SK-N-SH (cell line): ENCODE measurements around the gene CNPPD1. TPM values are rescaled to one million over a fixed set of nuclear protein-coding genes. Genes with fewer than 3 reads are reported as not detected.

Experiments used
- CTCF ChIA-PET: fragments of 300-600, 350-600 bp; formaldehyde crosslinking; extraction: SDS; loops from one replicate; lab custom pipeline; 2021; lab: Yijun Ruan, JAX
- POLR2A ChIA-PET: fragments of 350-600 bp; sonication (Branson Sonifier 250); formaldehyde crosslinking; extraction: SDS; loops from one replicate; lab custom pipeline; 2020; ENCODE audit warnings: antibody characterized with exemption, inconsistent platforms; lab: Yijun Ruan, JAX
- DNase-seq: peaks from one replicate; pipeline ENCODE4 v3.0.0; 2012
- H2AFZ ChIP-seq: fragments of 200-600 bp; sonication (generic); 2 replicates; pipeline ENCODE4 v1.8.1; 2016; ENCODE audit warnings: antibody characterized with exemption, mild to moderate bottlenecking, low read depth
- H3F3A ChIP-seq: fragments of 200-600 bp; sonication (generic); replicated peaks from 2 replicates; pipeline ENCODE3; 2016; ENCODE audit warnings: antibody characterized with exemption, mild to moderate bottlenecking; ENCODE audit not compliant: insufficient read depth
- H3K27ac ChIP-seq, 2 experiments: fragments of 200-500 bp in 1 of 2; fragments of 200-600 bp in 1 of 2; sonication (Bioruptor generic) in 1 of 2; sonication (generic), shearing (Covaris generic) in 1 of 2; 2 replicates each; pipeline versions ENCODE4 v1.5.1 to v1.6.1; 2014 to 2016; ENCODE audit warnings: low read depth in 2 of 2, inconsistent platforms in 1 of 2, low read length in 1 of 2, mild to moderate bottlenecking in 1 of 2, mixed read lengths in 1 of 2
- H3K27me3 ChIP-seq: fragments of 200-600 bp; sonication (generic), shearing (Covaris generic); 2 replicates; pipeline ENCODE4 v1.6.1; 2016; ENCODE audit warnings: mixed run types; ENCODE audit not compliant: insufficient read depth
- H3K36me3 ChIP-seq, 2 experiments: fragments of 200-500 bp in 1 of 2; fragments of 200-600 bp in 1 of 2; sonication (Bioruptor generic) in 1 of 2; sonication (generic) in 1 of 2; replicated peaks in 1 of 2; 2 replicates each; pipeline versions ENCODE3 to v1.5.1; 2014 to 2016; ENCODE audit warnings: low read length in 1 of 2, mild to moderate bottlenecking in 1 of 2; ENCODE audit not compliant: insufficient read depth in 2 of 2, control insufficient read depth in 1 of 2
- H3K4me1 ChIP-seq, 2 experiments: fragments of 200-500 bp in 1 of 2; fragments of 200-600 bp in 1 of 2; sonication (Bioruptor generic) in 1 of 2; sonication (generic), shearing (Covaris generic) in 1 of 2; 2 replicates each; pipeline versions ENCODE4 v1.5.1 to v1.6.1; 2014 to 2016; ENCODE audit warnings: low read depth in 1 of 2, low read length in 1 of 2, mixed run types in 1 of 2; ENCODE audit not compliant: insufficient read depth in 2 of 2, control insufficient read depth in 1 of 2
- H3K4me2 ChIP-seq: fragments of 200-600 bp; sonication (generic), shearing (Covaris generic); 2 replicates; pipeline ENCODE4 v1.6.1; 2017; ENCODE audit warnings: mixed run types
- H3K4me3 ChIP-seq, 2 experiments: fragments of 200-500 bp in 1 of 2; fragments of 200-600 bp in 1 of 2; sonication (Bioruptor generic) in 1 of 2; sonication (generic), shearing (Covaris generic) in 1 of 2; 2 replicates each; pipeline versions ENCODE4 v1.5.1 to v1.8.1; 2014 to 2016; ENCODE audit warnings: low read depth in 2 of 2, inconsistent platforms in 1 of 2, low read length in 1 of 2, mild to moderate bottlenecking in 1 of 2, mixed read lengths in 1 of 2, moderate library complexity in 1 of 2
- H3K79me2 ChIP-seq: fragments of 200-600 bp; sonication (generic); 2 replicates; pipeline ENCODE4 v1.8.1; 2017; ENCODE audit warnings: mild to moderate bottlenecking; ENCODE audit not compliant: insufficient read depth
- H3K9ac ChIP-seq: fragments of 200-600 bp; sonication (generic); 2 replicates; pipeline ENCODE4 v1.6.1; 2017; ENCODE audit warnings: mixed run types
- H3K9me2 ChIP-seq: fragments of 200-600 bp; sonication (generic); 2 replicates; pipeline ENCODE4 v1.6.1; 2017; ENCODE audit warnings: mixed run types
- H3K9me3 ChIP-seq: fragments of 200-600 bp; sonication (generic); 2 replicates; pipeline ENCODE4 v1.6.1; 2017; ENCODE audit warnings: mixed run types, mild to moderate bottlenecking, moderate library complexity
- H4K20me1 ChIP-seq: fragments of 200-600 bp; sonication (generic); 2 replicates; pipeline ENCODE4 v1.6.1; 2017; ENCODE audit warnings: mild to moderate bottlenecking, mixed run types; ENCODE audit not compliant: insufficient read depth
- CHD2 ChIP-seq: fragments of 150-350 bp; IDR thresholded peaks from 2 replicates; pipeline ENCODE4 v1.6.1; 2018; ENCODE audit warnings: low read length; ENCODE audit not compliant: partially characterized antibody
- ELF1 ChIP-seq: IDR thresholded peaks from 2 replicates; pipeline ENCODE4 v1.4.0; 2012
- FOXJ3 ChIP-seq: sonication (generic); formaldehyde crosslinking; IDR thresholded peaks from 2 replicates; pipeline ENCODE4 v1.5.1; 2020; ENCODE audit warnings: mild to moderate bottlenecking, missing genetic modification reagents
- FOXM1 ChIP-seq: IDR thresholded peaks from 2 replicates; pipeline ENCODE4 v1.4.0; 2012; ENCODE audit warnings: low read depth, mild to moderate bottlenecking
- GATA2 ChIP-seq: sonication (generic); formaldehyde crosslinking; IDR thresholded peaks from 2 replicates; pipeline ENCODE4 v1.5.0; 2020; ENCODE audit warnings: mild to moderate bottlenecking, missing genetic modification reagents
- MAX ChIP-seq: IDR thresholded peaks from 2 replicates; pipeline ENCODE4 v1.4.0; 2012; ENCODE audit warnings: low read depth
- MEF2A ChIP-seq: IDR thresholded peaks from 2 replicates; pipeline ENCODE4 v1.4.0; 2012; ENCODE audit warnings: low read depth, borderline replicate concordance
- NRF1 ChIP-seq: IDR thresholded peaks from 2 replicates; pipeline ENCODE4 v1.6.1; 2012; ENCODE audit warnings: low read depth, mild to moderate bottlenecking, low read length
- POLR2AphosphoS5 ChIP-seq: IDR thresholded peaks from 2 replicates; pipeline ENCODE4 v1.6.1; 2012; ENCODE audit warnings: low read depth, low read length
- RFX5 ChIP-seq: IDR thresholded peaks from 2 replicates; pipeline ENCODE4 v1.6.1; 2012; ENCODE audit warnings: mild to moderate bottlenecking, improper control_type of control experiment, low read length
- RXRA ChIP-seq: IDR thresholded peaks from 2 replicates; pipeline ENCODE4 v1.4.0; 2012; ENCODE audit warnings: low read depth, mild to moderate bottlenecking, borderline replicate concordance
- YY1 ChIP-seq: IDR thresholded peaks from 2 replicates; pipeline ENCODE4 v1.4.0; 2012; ENCODE audit warnings: low read depth, mild to moderate bottlenecking
- WGBS: methylation state at CpG from one replicate; pipeline ENCODE4 v1.1.6; 2017; ENCODE audit warnings: low lambda C conversion rate; 5-methylcytosine and 5-hydroxymethylcytosine counted together
- polyA plus RNA-seq, 3 experiments: library from polyadenylated mRNA; depleted of rRNA; stranded (reverse); fragments of >200 nt; gene quantifications; 2 replicates each; pipeline ENCODE4 v1.2.3, GENCODE V29; 2012

CNPPD1 gene
- polyA plus RNA-seq, 1 of the 3 experiments (the other 2 are of a cell fraction): 75.9 TPM

DNA sequence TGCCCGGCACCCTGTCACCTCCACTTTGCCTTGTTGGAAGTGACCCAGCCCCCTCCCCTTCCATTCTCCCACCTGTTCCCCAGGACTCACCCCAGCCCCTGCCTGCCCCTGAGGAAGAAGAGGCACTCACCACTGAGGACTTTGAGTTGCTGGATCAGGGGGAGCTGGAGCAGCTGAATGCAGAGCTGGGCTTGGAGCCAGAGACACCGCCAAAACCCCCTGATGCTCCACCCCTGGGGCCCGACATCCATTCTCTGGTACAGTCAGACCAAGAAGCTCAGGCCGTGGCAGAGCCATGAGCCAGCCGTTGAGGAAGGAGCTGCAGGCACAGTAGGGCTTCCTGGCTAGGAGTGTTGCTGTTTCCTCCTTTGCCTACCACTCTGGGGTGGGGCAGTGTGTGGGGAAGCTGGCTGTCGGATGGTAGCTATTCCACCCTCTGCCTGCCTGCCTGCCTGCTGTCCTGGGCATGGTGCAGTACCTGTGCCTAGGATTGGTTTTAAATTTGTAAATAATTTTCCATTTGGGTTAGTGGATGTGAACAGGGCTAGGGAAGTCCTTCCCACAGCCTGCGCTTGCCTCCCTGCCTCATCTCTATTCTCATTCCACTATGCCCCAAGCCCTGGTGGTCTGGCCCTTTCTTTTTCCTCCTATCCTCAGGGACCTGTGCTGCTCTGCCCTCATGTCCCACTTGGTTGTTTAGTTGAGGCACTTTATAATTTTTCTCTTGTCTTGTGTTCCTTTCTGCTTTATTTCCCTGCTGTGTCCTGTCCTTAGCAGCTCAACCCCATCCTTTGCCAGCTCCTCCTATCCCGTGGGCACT, 5.8 kb upstream of the CNPPD1 start:
- peaks cover 10% of the 10 kb centered on the region for H4K20me1 ChIP-seq
- H3K4me2 ChIP-seq: no peak overlapping the region
- peaks cover 27% of the 10 kb centered on the region for H3K79me2 ChIP-seq
- TF ChIP-seq RXRA: no peak
- no peak for TF ChIP-seq RFX5
- TF ChIP-seq FOXM1: no peak
- TF ChIP-seq GATA2 (CRISPR knock-in tag): no peak
- TF ChIP-seq POLR2AphosphoS5: no peak
- TF ChIP-seq MAX: no peak
- TF ChIP-seq ELF1: no peak
- TF ChIP-seq CHD2: no peak
- no peak for TF ChIP-seq NRF1
- peaks cover 0 to 9% of the 10 kb centered on the region in 2 experiments; a peak in 2 of 4 replicates for H3K4me1 ChIP-seq
- DNase-seq: no peak
- no peaks in the 10 kb centered on the region for H3K9me2 ChIP-seq
- peaks cover 15% of the 10 kb centered on the region for H3F3A ChIP-seq
- ChIA-PET CTCF (interaction anchor here (1.2 to 4.1 kb wide), 4 partner anchors 10 to 113 kb away, joined by 3 to 12 read pairs (median 6); partner anchors contain the start of gene NHEJ1), POLR2A (no interaction called here)
- peaks cover 50 to 52% of the 10 kb centered on the region in 2 experiments for H3K36me3 ChIP-seq
- H3K9me3 ChIP-seq: no peaks in the 10 kb centered on the region
- H2AFZ ChIP-seq: no peak overlapping the region
- no peak overlapping the region for H3K9ac ChIP-seq
- 82% methylated on average over 5 of the region's 8 CpGs for WGBS
- H3K27ac ChIP-seq: no peak overlapping the region
- no peak overlapping the region for H3K4me3 ChIP-seq
- H3K27me3 ChIP-seq: no peaks in the 10 kb centered on the region

GRCh38 chr2:219181531-219181930, 4.8 kb upstream of the CNPPD1 start:
- Histone ChIP-seq H3F3A (peaks cover 17% of the 10 kb centered on the region), H4K20me1 (peaks cover 10% of the 10 kb centered on the region), H3K36me3 (peaks cover 50 to 52% of the 10 kb centered on the region in 2 experiments), H3K4me3 (no peak overlapping the region), H3K27ac (no peak overlapping the region), H3K4me2 (no peak overlapping the region), H3K9ac (no peak overlapping the region), H3K27me3 (no peaks in the 10 kb centered on the region), H3K79me2 (peaks cover 27% of the 10 kb centered on the region), H2AFZ (no peak overlapping the region), H3K9me2 (no peaks in the 10 kb centered on the region), H3K9me3 (no peaks in the 10 kb centered on the region), H3K4me1 (peaks cover 0 to 9% of the 10 kb centered on the region in 2 experiments; a peak in 2 of 4 replicates)
- no peak for DNase-seq
- 90% methylated on average over 6 of the region's 6 CpGs for WGBS
- POLR2A ChIA-PET: no interaction called here
- CTCF ChIA-PET: interaction anchor here (0.6 to 3.8 kb wide), 7 partner anchors 11 to 186 kb away, joined by 3 to 12 read pairs (median 4); partner anchors contain the start of gene SLC23A3
- no peak for TF ChIP-seq YY1
- no peak for TF ChIP-seq FOXJ3 (CRISPR knock-in tag)
- no peak for TF ChIP-seq MEF2A
- TF ChIP-seq, all 33 proteins: peak for 0
